NT2/D1 (cell line): ENCODE measurements around the gene CAMK2D.

Experiments
- YY1 ChIP-seq: IDR thresholded peaks from 2 replicates; pipeline ENCODE4 v1.6.1; 2011; ENCODE audit not compliant: insufficient read length, insufficient read depth
- ZNF274 ChIP-seq: IDR thresholded peaks from 2 replicates; pipeline ENCODE4 v1.6.1; 2011; ENCODE audit warnings: mild to moderate bottlenecking, low read depth, low read length

- no peak for TF ChIP-seq YY1
- no peak for TF ChIP-seq ZNF274
Observed at GRCh38 chr4:113764720-113765264, 3.3 kb upstream of the CAMK2D start.
